OCI-LY7 (cell line): Measurements from ENCODE around the gene CORO7. TPM values are rescaled to one million over a fixed set of nuclear protein-coding genes. Genes with fewer than 3 reads are reported as not detected.

Experiments used
- BruUV-seq: library from RNA; stranded (reverse); fragments of 400-500 nt; replicated peaks from 2 replicates; lab custom pipeline; 2021; lab: Mats Ljungman, UMichigan
- CTCF ChIA-PET: fragments of 300-600 bp; sonication (Branson Sonifier 250); formaldehyde crosslinking; loops from one replicate; lab custom pipeline; 2022; ENCODE audit warnings: antibody characterized with exemption; ENCODE audit not compliant: unreplicated experiment; lab: Charles Lee
- POLR2A ChIA-PET: fragments of 300-600 bp; sonication (Branson Sonifier 250); formaldehyde crosslinking; loops from one replicate; lab custom pipeline; 2022; ENCODE audit warnings: antibody characterized with exemption; lab: Charles Lee
- DNase-seq: peaks from one replicate; pipeline ENCODE4 v3.0.0-alpha.2; 2015; ENCODE audit warnings: low spot score
- H2AFZ ChIP-seq: fragments of 200-600 bp; sonication (generic), shearing (Covaris generic); 2 replicates; pipeline ENCODE4 v1.6.1; 2014; ENCODE audit warnings: mild to moderate bottlenecking, antibody characterized with exemption, low read length, moderate library complexity
- H3K27ac ChIP-seq: fragments of 200-600 bp; sonication (generic); 2 replicates; pipeline ENCODE4 v1.5.1; 2014; ENCODE audit warnings: mixed run types, low read depth, mild to moderate bottlenecking, moderate library complexity, low read length, inconsistent platforms; ENCODE audit not compliant: poor library complexity, severe bottlenecking
- H3K36me3 ChIP-seq: fragments of 200-600 bp; sonication (generic); 2 replicates; pipeline ENCODE4 v1.6.1; 2014; ENCODE audit warnings: mild to moderate bottlenecking, antibody characterized with exemption, low read length, moderate library complexity, mixed read lengths; ENCODE audit not compliant: insufficient read depth
- H3K4me1 ChIP-seq: fragments of 200-600 bp; sonication (generic); 2 replicates; pipeline ENCODE4 v1.5.1; 2014; ENCODE audit warnings: mild to moderate bottlenecking, low read length; ENCODE audit not compliant: insufficient read depth, poor library complexity, severe bottlenecking
- H3K4me2 ChIP-seq: fragments of 200-600 bp; sonication (generic); 2 replicates; pipeline ENCODE4 v1.6.1; 2014; ENCODE audit warnings: mild to moderate bottlenecking, low read length
- H3K4me3 ChIP-seq: fragments of 200-600 bp; sonication (generic); 2 replicates; pipeline ENCODE4 v1.5.1; 2014; ENCODE audit warnings: mild to moderate bottlenecking, low read depth, low read length; ENCODE audit not compliant: poor library complexity, severe bottlenecking
- H3K79me2 ChIP-seq: fragments of 200-600 bp; sonication (generic); 2 replicates; pipeline ENCODE4 v1.6.1; 2016; ENCODE audit warnings: low read depth, mild to moderate bottlenecking, low read length, moderate library complexity, mixed read lengths; ENCODE audit not compliant: insufficient read depth
- H3K9me2 ChIP-seq: fragments of 200-600 bp; sonication (generic); 2 replicates; pipeline ENCODE4 v1.6.1; 2016; ENCODE audit warnings: mild to moderate bottlenecking, low read length, mixed read lengths; ENCODE audit not compliant: insufficient read depth
- H3K9me3 ChIP-seq: fragments of 200-600 bp; sonication (generic); 2 replicates; pipeline ENCODE4 v1.6.1; 2014; ENCODE audit warnings: mild to moderate bottlenecking, mixed run types, low read length, mixed read lengths
- H4K20me1 ChIP-seq: fragments of 200-600 bp; sonication (generic); 2 replicates; pipeline ENCODE4 v1.6.1; 2014; ENCODE audit warnings: mild to moderate bottlenecking, antibody characterized with exemption, low read length, moderate library complexity, mixed read lengths; ENCODE audit not compliant: insufficient read depth
- CTCF ChIP-seq: fragments of 200-600 bp; sonication (generic); conservative IDR thresholded peaks from 2 replicates; pipeline ENCODE4 v1.5.1; 2014; ENCODE audit warnings: mild to moderate bottlenecking, antibody characterized with exemption, low read length, moderate library complexity, mixed read lengths
- EZH2phosphoT487 ChIP-seq: fragments of 200-600 bp; sonication (generic); IDR thresholded peaks from 2 replicates; pipeline ENCODE4 v1.6.1; 2018; ENCODE audit warnings: low read depth, borderline replicate concordance, mild to moderate bottlenecking, mixed run types, antibody characterized with exemption, low read length, moderate library complexity, mixed read lengths
- intact Hi-C: fragments of 100-400 bp; cut with micrococcal nuclease; formaldehyde crosslinking; loops from one replicate; pipeline ENCODE4 v1.10.0; 2022; ENCODE audit not compliant: unreplicated experiment
- total RNA-seq, 2 experiments: library from RNA; depleted of rRNA in 1 of 2; stranded (reverse); fragments of >200 nt in 1 of 2; shearing (Covaris generic) in 1 of 2; gene quantifications; 2 replicates each; pipeline ENCODE4 v1.2.3, GENCODE V29; 2014 to 2022

The CORO7 gene
- total RNA-seq, 2 experiments from 2014 or later: 77.2 to 112 TPM

- POLR2A ChIA-PET: no interaction called here
- no peak overlapping the region for H3K27ac ChIP-seq
- H3K9me2 ChIP-seq: no peaks in the 10 kb centered on the region
- intact Hi-C loops: no loop called here
- H3K36me3 ChIP-seq: no peaks in the 10 kb centered on the region
- no peak overlapping the region for H3K4me3 ChIP-seq
- TF ChIP-seq EZH2phosphoT487 (no peak), CTCF (no peak)
- no peaks in the 10 kb centered on the region for H3K9me3 ChIP-seq
- peaks cover 15% of the 10 kb centered on the region for H3K4me1 ChIP-seq
- H2AFZ ChIP-seq: no peak overlapping the region
- H3K4me2 ChIP-seq: no peak overlapping the region
- no peaks in the 10 kb centered on the region for H3K79me2 ChIP-seq
- H4K20me1 ChIP-seq: peaks cover 6% of the 10 kb centered on the region; the same call in 1 of the 2 replicates
- CTCF ChIA-PET: interaction anchor here (0.9 kb wide), 1 partner anchor 28 kb away, joined by 3 read pairs; no protein-coding TSS in a partner anchor
- no peak for DNase-seq
- BruUV-seq: no TSS peak
These were observed 39.4 kb downstream of the CORO7 start for GRCh38 chr16:4376893-4377572.

DNA sequence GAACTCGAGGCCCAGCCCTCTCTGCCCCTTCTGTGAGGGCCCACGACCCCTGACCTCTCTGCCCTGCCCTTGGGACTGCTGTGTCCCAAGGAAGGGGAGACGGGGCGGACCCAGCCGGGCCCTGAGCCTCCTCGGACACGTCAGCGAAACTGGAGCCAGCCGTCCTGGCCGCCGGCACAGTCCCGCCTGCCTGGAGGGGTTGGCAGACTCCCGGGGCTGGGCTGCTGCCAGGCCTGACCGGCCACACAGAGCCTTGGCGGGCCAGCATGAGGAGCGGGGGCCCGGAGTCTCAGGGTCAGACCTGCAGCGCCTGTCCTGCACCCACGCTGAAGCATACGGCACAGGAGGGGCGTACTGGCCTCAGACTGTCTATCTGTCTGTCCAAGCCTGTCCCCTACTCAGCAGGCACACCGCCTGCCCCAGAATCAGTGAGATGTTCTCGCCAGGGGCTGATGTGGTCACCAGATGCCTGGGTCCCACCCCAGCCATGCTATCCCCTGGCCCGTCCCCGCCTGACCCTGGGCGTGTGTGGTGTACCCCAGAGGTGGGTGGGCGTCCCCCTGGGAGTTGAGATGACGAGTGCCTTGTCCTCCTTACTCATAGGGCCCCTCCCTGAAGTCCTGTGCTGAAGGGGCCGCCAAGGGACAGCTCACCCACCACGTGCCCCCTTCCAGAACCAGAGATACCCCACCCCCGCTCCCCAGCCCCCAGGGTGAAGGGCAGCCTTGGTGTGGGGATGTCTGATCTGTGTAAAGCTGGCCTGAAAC lies 40.1 kb downstream of the CORO7 start:
- no peaks in the 10 kb centered on the region for H3K36me3 ChIP-seq
- no peak for TF ChIP-seq EZH2phosphoT487
- TF ChIP-seq CTCF: no peak
- no peaks in the 10 kb centered on the region for H3K9me3 ChIP-seq
- no peaks in the 10 kb centered on the region for H3K79me2 ChIP-seq
- H3K27ac ChIP-seq: no peak overlapping the region
- peaks cover 6% of the 10 kb centered on the region; the same call in 1 of the 2 replicates for H4K20me1 ChIP-seq
- CTCF ChIA-PET: no interaction called here
- no peak overlapping the region for H3K4me2 ChIP-seq
- POLR2A ChIA-PET: no interaction called here
- DNase-seq: no peak
- intact Hi-C loops: no loop called here
- no peaks in the 10 kb centered on the region for H3K9me2 ChIP-seq
- BruUV-seq: no TSS peak
- peaks cover 21% of the 10 kb centered on the region for H3K4me1 ChIP-seq
- no peak overlapping the region for H3K4me3 ChIP-seq
- no peak overlapping the region for H2AFZ ChIP-seq

DNA sequence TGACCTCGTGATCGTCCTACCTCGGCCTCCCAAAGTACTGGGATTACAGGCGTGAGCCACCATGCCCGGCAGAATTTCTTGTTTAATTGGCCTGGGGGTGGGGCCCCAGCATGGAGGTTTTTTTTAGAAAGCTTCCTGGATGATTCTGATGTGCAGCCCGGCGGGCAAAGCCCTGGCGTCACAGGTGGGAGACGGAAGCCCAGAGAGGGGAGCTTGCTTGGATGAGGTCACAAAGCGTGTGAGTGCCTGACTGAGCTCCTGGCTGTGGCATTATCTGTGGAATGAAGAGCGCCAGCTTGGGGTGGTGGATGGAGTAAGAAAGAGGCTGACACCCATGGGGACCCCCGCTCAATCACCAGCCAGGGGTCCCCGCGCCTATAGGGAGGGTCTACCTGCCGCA lies 40.7 kb downstream of the CORO7 start:
- Histone ChIP-seq H3K4me1 (peaks cover 22% of the 10 kb centered on the region), H4K20me1 (peaks cover 6% of the 10 kb centered on the region; the same call in 1 of the 2 replicates), H2AFZ (no peak overlapping the region), H3K79me2 (no peaks in the 10 kb centered on the region), H3K4me2 (no peak overlapping the region), H3K27ac (no peak overlapping the region), H3K9me2 (no peaks in the 10 kb centered on the region), H3K9me3 (no peaks in the 10 kb centered on the region), H3K4me3 (no peak overlapping the region), H3K36me3 (no peaks in the 10 kb centered on the region)
- intact Hi-C loops: no loop called here
- no peak for DNase-seq
- CTCF ChIA-PET: no interaction called here
- TF ChIP-seq EZH2phosphoT487 (no peak), CTCF (no peak)
- BruUV-seq: no TSS peak
- POLR2A ChIA-PET: no interaction called here
